Neural cell (in vitro differentiated cells): Measurements from ENCODE around the gene POTEB. TPM values are rescaled to one million over a fixed set of nuclear protein-coding genes. Genes with fewer than 3 reads are reported as not detected.
"Not testable (repeated sequence)": the region's sequence is repeated elsewhere in the genome, so short reads cannot be mapped to it uniquely, and the experiment has no call there.

ENCODE experiments used
- H2AFZ ChIP-seq: fragments of 200-600, 300-800 bp; sonication (generic), shearing (Covaris generic); 2 replicates; pipeline ENCODE4 v1.6.0; 2014; ENCODE audit warnings: low read depth, mild to moderate bottlenecking, antibody characterized with exemption, low read length, moderate library complexity
- H3F3A ChIP-seq: fragments of 200-600 bp; shearing (Covaris generic); 2 replicates; pipeline ENCODE4 v1.6.1; 2016; ENCODE audit warnings: mild to moderate bottlenecking, moderate library complexity, mixed read lengths, antibody characterized with exemption, low read length; ENCODE audit not compliant: insufficient read depth, poor library complexity, severe bottlenecking
- H3K27ac ChIP-seq: fragments of 200-600, 300-800 bp; sonication (generic), shearing (Covaris generic); 2 replicates; pipeline ENCODE4 v1.5.1; 2014; ENCODE audit warnings: mild to moderate bottlenecking, low read length, moderate library complexity
- H3K27me3 ChIP-seq: fragments of 300-800, 200-600 bp; sonication (generic), shearing (Covaris generic); 2 replicates; pipeline ENCODE4 v1.6.0; 2014; ENCODE audit warnings: mild to moderate bottlenecking, low read depth, low read length, moderate library complexity; ENCODE audit not compliant: insufficient read depth
- H3K36me3 ChIP-seq: fragments of 300-800, 200-600 bp; sonication (generic), shearing (Covaris generic); 2 replicates; pipeline ENCODE4 v1.5.1; 2014; ENCODE audit warnings: mild to moderate bottlenecking, antibody characterized with exemption, low read length, moderate library complexity; ENCODE audit not compliant: insufficient read depth
- H3K4me2 ChIP-seq: fragments of 300-800, 200-600 bp; sonication (generic), shearing (Covaris generic); 2 replicates; pipeline ENCODE4 v1.6.0; 2014; ENCODE audit warnings: mild to moderate bottlenecking, low read length
- H3K4me3 ChIP-seq: fragments of 300-800, 200-600 bp; sonication (generic), shearing (Covaris generic); 2 replicates; pipeline ENCODE4 v1.5.1; 2014; ENCODE audit warnings: mild to moderate bottlenecking, low read length, moderate library complexity
- H3K79me2 ChIP-seq: fragments of 200-600 bp; shearing (Covaris generic); replicated peaks from 2 replicates; pipeline ENCODE4 v1.6.0; 2014; ENCODE audit warnings: mild to moderate bottlenecking, low read length, moderate library complexity; ENCODE audit not compliant: insufficient read depth
- H3K9ac ChIP-seq: fragments of 300-800, 200-600 bp; sonication (generic), shearing (Covaris generic); 2 replicates; pipeline ENCODE4 v1.6.1; 2016; ENCODE audit warnings: mild to moderate bottlenecking, low read length, mixed read lengths
- H3K9me2 ChIP-seq: fragments of 200-600 bp; shearing (Covaris generic); 2 replicates; pipeline ENCODE4 v1.6.1; 2016; ENCODE audit warnings: mild to moderate bottlenecking, low read length, mixed read lengths; ENCODE audit not compliant: insufficient read depth
- H3K9me3 ChIP-seq: fragments of 200-600, 300-800 bp; sonication (generic), shearing (Covaris generic); 2 replicates; pipeline ENCODE4 v1.6.1; 2016; ENCODE audit warnings: mild to moderate bottlenecking, mixed run types, low read length, moderate library complexity, mixed read lengths
- H4K20me1 ChIP-seq: fragments of 200-600 bp; shearing (Covaris generic); 2 replicates; pipeline ENCODE4 v1.6.1; 2016; ENCODE audit warnings: mild to moderate bottlenecking, mixed run types; ENCODE audit not compliant: insufficient read depth
- polyA minus RNA-seq: library from RNA; depleted of rRNA, polyadenylated mRNA; stranded (reverse); fragments of >200 nt; gene quantifications from 2 replicates; pipeline ENCODE4 v1.2.3, GENCODE V29; 2014
- polyA plus RNA-seq: library from polyadenylated mRNA; depleted of rRNA; stranded (reverse); fragments of >200 nt; gene quantifications from 2 replicates; pipeline ENCODE4 v1.2.3, GENCODE V29; 2014
- small RNA-seq, 3 experiments: library from RNA; depleted of rRNA; stranded (forward); fragments of <200 nt; gene quantifications; one replicate each; pipeline ENCODE3, GENCODE V24; 2012

POTEB gene
- polyA plus RNA-seq = not detected in 2 replicates
- not detected in 2 replicates for polyA minus RNA-seq

- H3K27ac ChIP-seq, H3K9ac ChIP-seq, H4K20me1 ChIP-seq, H3K27me3 ChIP-seq, H3K9me3 ChIP-seq, H3K4me3 ChIP-seq, H3F3A ChIP-seq, H3K9me2 ChIP-seq, H3K36me3 ChIP-seq, H3K79me2 ChIP-seq, H3K4me2 ChIP-seq, H2AFZ ChIP-seq: not testable (repeated sequence)
Measured at GRCh38 chr15:21877635-21878034, at the start of gene POTEB. POTEB (minus strand) TSS chr15:21877735; CDS start chr15:21877246, 489 bp downstream.

- not testable (repeated sequence) for H3F3A ChIP-seq, H3K4me3 ChIP-seq, H3K9me3 ChIP-seq, H3K9ac ChIP-seq, H3K79me2 ChIP-seq, H3K36me3 ChIP-seq, H3K27ac ChIP-seq, H3K27me3 ChIP-seq, H4K20me1 ChIP-seq, H2AFZ ChIP-seq, H3K9me2 ChIP-seq, H3K4me2 ChIP-seq
Measured at GRCh38 chr15:21890955-21891354, 13.4 kb upstream of the POTEB start.

GRCh38 chr15:21889542-21889941 is 12.0 kb upstream of the POTEB start:
- H3K27me3 ChIP-seq, H3K36me3 ChIP-seq, H3F3A ChIP-seq, H3K79me2 ChIP-seq, H3K27ac ChIP-seq, H3K9ac ChIP-seq, H3K4me3 ChIP-seq, H3K4me2 ChIP-seq, H4K20me1 ChIP-seq, H2AFZ ChIP-seq, H3K9me2 ChIP-seq, H3K9me3 ChIP-seq: not testable (repeated sequence)

- not testable (repeated sequence) for H3K4me3 ChIP-seq, H3K79me2 ChIP-seq, H3K4me2 ChIP-seq, H3K27me3 ChIP-seq, H4K20me1 ChIP-seq, H3K36me3 ChIP-seq, H3K9me2 ChIP-seq, H2AFZ ChIP-seq, H3K9me3 ChIP-seq, H3F3A ChIP-seq, H3K27ac ChIP-seq, H3K9ac ChIP-seq
Measured at GRCh38 chr15:21838831-21839230, 38.7 kb downstream of the POTEB start.

Small RNA genes lying within 50 kb of the gene (small RNA-seq; reads per million reads assigned to genes)
- gene MIR3118-4 (0 reads per million in 3 experiments), gene RNU6-631P (0 reads per million in 3 experiments)

Other genes with a start within 250 kb of the POTEB start
- gene OR4M2, start 202.8 kb upstream of the POTEB start, polyA plus RNA-seq = not detected in 2 replicates